H1 (cell line): ENCODE data around the gene CACNA1C. TPM values are rescaled to one million over a fixed set of nuclear protein-coding genes. Genes with fewer than 3 reads are reported as not detected.

ENCODE experiments used
- CTCF ChIA-PET: fragments of 300-600 bp; sonication (Branson Sonifier 250); formaldehyde crosslinking; loops from one replicate; lab custom pipeline; 2021; ENCODE audit not compliant: partially characterized antibody; lab: Charles Lee
- POLR2A ChIA-PET: fragments of 300-600 bp; sonication (Branson Sonifier 250); formaldehyde crosslinking; loops from one replicate; lab custom pipeline; 2021; ENCODE audit warnings: inconsistent platforms; ENCODE audit not compliant: partially characterized antibody; lab: Charles Lee
- DNase-seq, 2 experiments: peaks; one replicate each; pipeline versions ENCODE4 v3.0.0 to v3.0.0-alpha.2; 2010 to 2022; ENCODE audit warnings: low spot score in 2 of 2, low read depth in 1 of 2, mixed read lengths in 1 of 2
- FAIRE-seq: peaks from 2 replicates; lab custom pipeline; 2011; peaks lifted over from hg19 to GRCh38; lab: Jason Lieb, UNC
- H2AFZ ChIP-seq: 2 replicates; pipeline ENCODE4 v1.8.1; 2012; ENCODE audit warnings: low read length, inconsistent platforms
- H2AK5ac ChIP-seq: 2 replicates; pipeline ENCODE4 v1.6.1; 2013; ENCODE audit warnings: low read depth, low read length
- H2BK120ac ChIP-seq: replicated peaks from 2 replicates; pipeline ENCODE3; 2013; ENCODE audit warnings: low read depth, low read length, inconsistent platforms
- H2BK12ac ChIP-seq: 2 replicates; pipeline ENCODE4 v1.6.1; 2013; ENCODE audit warnings: low read depth, low read length
- H2BK15ac ChIP-seq: 2 replicates; pipeline ENCODE4 v1.6.1; 2013; ENCODE audit warnings: low read length
- H2BK20ac ChIP-seq: 2 replicates; pipeline ENCODE4 v1.6.1; 2013; ENCODE audit warnings: low read length
- H2BK5ac ChIP-seq: 2 replicates; pipeline ENCODE4 v1.6.1; 2013; ENCODE audit warnings: low read depth, low read length
- H3K14ac ChIP-seq: 2 replicates; pipeline ENCODE4 v1.6.1; 2013; ENCODE audit warnings: inconsistent platforms; ENCODE audit not compliant: insufficient read length
- H3K18ac ChIP-seq: 2 replicates; pipeline ENCODE4 v1.6.1; 2013; ENCODE audit warnings: low read length; ENCODE audit errors: extremely low read depth
- H3K23ac ChIP-seq: 2 replicates; pipeline ENCODE4 v1.6.1; 2013; ENCODE audit warnings: inconsistent platforms; ENCODE audit not compliant: insufficient read length
- H3K23me2 ChIP-seq: 2 replicates; pipeline ENCODE4 v1.6.1; 2013; ENCODE audit warnings: low read depth, low read length
- H3K27ac ChIP-seq: 2 replicates; pipeline ENCODE4 v1.6.1; 2011; ENCODE audit warnings: low read depth, low read length, inconsistent platforms
- H3K27me3 ChIP-seq, 4 experiments: replicated peaks in 1 of 4; 1 replicate in 1 of 4; 2 replicates in 3 of 4; pipeline versions ENCODE4 v1.6.1 to v1.8.1; 2011 to 2013; ENCODE audit warnings: low read length in 3 of 4, mild to moderate bottlenecking in 3 of 4, inconsistent platforms in 2 of 4, mixed read lengths in 2 of 4, moderate library complexity in 1 of 4; ENCODE audit not compliant: control insufficient read depth in 3 of 4, insufficient read depth in 3 of 4; ENCODE audit errors: extremely low read depth in 1 of 4
- H3K36me3 ChIP-seq, 4 experiments: 2 replicates each; pipeline versions ENCODE4 v1.6.1 to v1.8.1; 2011 to 2013; ENCODE audit warnings: mild to moderate bottlenecking in 4 of 4, low read length in 3 of 4, moderate library complexity in 2 of 4, control low read depth in 1 of 4, inconsistent platforms in 1 of 4; ENCODE audit not compliant: insufficient read depth in 4 of 4, control insufficient read depth in 2 of 4
- H3K4ac ChIP-seq: replicated peaks from 2 replicates; pipeline ENCODE3; 2013; ENCODE audit warnings: low read length, low read depth, mixed read lengths, inconsistent platforms; ENCODE audit not compliant: insufficient read length
- H3K4me1 ChIP-seq, 4 experiments: replicated peaks in 1 of 4; 1 replicate in 1 of 4; 2 replicates in 3 of 4; pipeline versions ENCODE4 v1.6.1 to v1.8.1; 2011 to 2013; ENCODE audit warnings: low read length in 3 of 4, inconsistent platforms in 2 of 4, mixed read lengths in 1 of 4; ENCODE audit not compliant: insufficient read depth in 4 of 4, control insufficient read depth in 3 of 4
- H3K4me2 ChIP-seq, 2 experiments: 2 replicates each; pipeline versions ENCODE4 v1.6.1 to v1.8.1; 2011 to 2013; ENCODE audit warnings: low read depth in 2 of 2, low read length in 2 of 2, control low read depth in 1 of 2, inconsistent platforms in 1 of 2, mild to moderate bottlenecking in 1 of 2; ENCODE audit not compliant: insufficient read depth in 1 of 2
- H3K4me3 ChIP-seq, 4 experiments: fragments of 200-600, 300-600 bp in 1 of 4; sonication (generic), shearing (Covaris generic), sonication (Bioruptor Twin) in 1 of 4; 2 replicates each; pipeline versions ENCODE4 v1.5.1 to v1.8.1; 2011 to 2016; ENCODE audit warnings: low read length in 4 of 4, low read depth in 3 of 4, control low read depth in 2 of 4, inconsistent platforms in 2 of 4, mild to moderate bottlenecking in 2 of 4, mixed read lengths in 1 of 4, moderate library complexity in 1 of 4; ENCODE audit not compliant: insufficient read depth in 2 of 4; ENCODE audit errors: extremely low read depth in 1 of 4
- H3K56ac ChIP-seq: replicated peaks from 2 replicates; pipeline ENCODE3; 2013; ENCODE audit warnings: low read depth, mild to moderate bottlenecking, mixed read lengths, low read length, inconsistent platforms; ENCODE audit not compliant: insufficient read length
- H3K79me1 ChIP-seq: 2 replicates; pipeline ENCODE4 v1.6.1; 2013; ENCODE audit warnings: low read depth, low read length, control low read depth
- H3K79me2 ChIP-seq, 2 experiments: 2 replicates each; pipeline versions ENCODE4 v1.6.1 to v1.8.1; 2012 to 2013; ENCODE audit warnings: low read length in 2 of 2, mild to moderate bottlenecking in 2 of 2, inconsistent platforms in 1 of 2; ENCODE audit not compliant: insufficient read depth in 2 of 2, control insufficient read depth in 1 of 2
- H3K9ac ChIP-seq, 4 experiments: replicated peaks in 1 of 4; 1 replicate in 1 of 4; 2 replicates in 3 of 4; pipeline versions ENCODE4 v1.6.1 to v1.8.1; 2011 to 2013; ENCODE audit warnings: low read depth in 3 of 4, low read length in 3 of 4, control low read depth in 2 of 4, mild to moderate bottlenecking in 2 of 4, moderate library complexity in 2 of 4, inconsistent platforms in 1 of 4; ENCODE audit errors: extremely low read depth in 1 of 4
- H3K9me3 ChIP-seq, 2 experiments: 2 replicates each; pipeline versions ENCODE4 v1.6.1 to v1.8.1; 2012 to 2013; ENCODE audit warnings: mild to moderate bottlenecking in 2 of 2, moderate library complexity in 2 of 2, control low read depth in 1 of 2, inconsistent platforms in 1 of 2, low read depth in 1 of 2, low read length in 1 of 2, mixed read lengths in 1 of 2; ENCODE audit not compliant: insufficient read depth in 2 of 2
- H4K20me1 ChIP-seq, 2 experiments: replicated peaks in 1 of 2; 2 replicates each; pipeline versions ENCODE3 to v1.8.1; 2011 to 2013; ENCODE audit warnings: inconsistent platforms in 2 of 2, low read length in 2 of 2, mild to moderate bottlenecking in 1 of 2; ENCODE audit not compliant: insufficient read depth in 2 of 2, control insufficient read depth in 1 of 2
- H4K5ac ChIP-seq: 2 replicates; pipeline ENCODE4 v1.6.1; 2013; ENCODE audit warnings: low read length, low read depth, mixed read lengths, inconsistent platforms; ENCODE audit not compliant: insufficient read length
- H4K8ac ChIP-seq: 2 replicates; pipeline ENCODE4 v1.8.0; 2013; ENCODE audit warnings: mild to moderate bottlenecking, moderate library complexity, low read length, inconsistent platforms; ENCODE audit not compliant: insufficient read depth; ENCODE audit errors: extremely low read depth
- H4K91ac ChIP-seq: replicated peaks from 2 replicates; pipeline ENCODE3; 2013; ENCODE audit warnings: low read length, mixed read lengths, inconsistent platforms; ENCODE audit not compliant: insufficient read length
- ASH2L ChIP-seq: fragments of 200-600, 300-600 bp; sonication (generic); IDR thresholded peaks from one replicate; pipeline ENCODE4 v1.7.1; 2017; ENCODE audit warnings: low read length
- FOSL1 ChIP-seq: IDR thresholded peaks from 2 replicates; pipeline ENCODE4 v1.6.1; 2011; ENCODE audit warnings: mild to moderate bottlenecking, low read depth, low read length, moderate library complexity; ENCODE audit not compliant: insufficient read depth
- RXRA ChIP-seq: IDR thresholded peaks from 2 replicates; pipeline ENCODE4 v1.6.1; 2011; ENCODE audit warnings: low read depth, mild to moderate bottlenecking, low read length, moderate library complexity; ENCODE audit not compliant: insufficient read depth
- WGBS, 2 experiments: shearing (Covaris generic) in 1 of 2; methylation state at CpG; one replicate each; pipeline versions ENCODE4 v1.1.6 to v1.1.7; 2013 to 2015; ENCODE audit warnings: low lambda C conversion rate in 2 of 2, mixed read lengths in 2 of 2, inconsistent platforms in 1 of 2, low coverage in 1 of 2, missing lambda C conversion rate in 1 of 2; ENCODE audit not compliant: insufficient replicate concordance in 2 of 2, insufficient coverage in 1 of 2, insufficient read length in 1 of 2; ENCODE audit errors: extremely low coverage in 1 of 2, missing lambda C conversion rate in 1 of 2; 5-methylcytosine and 5-hydroxymethylcytosine counted together
- polyA plus RNA-seq, 7 experiments: library from polyadenylated mRNA; depleted of rRNA in 3 of 7; stranded (reverse) in 5 of 7; unstranded in 2 of 7; fragments of >200 nt in 5 of 7; fragments of 200-250 nt in 2 of 7; gene quantifications; 1 replicate in 5 of 7; 2 replicates in 1 of 7; 4 replicates in 1 of 7; pipeline versions ENCODE4 v1.2.1 to v1.2.3, GENCODE V29; 2011 to 2013; ENCODE audit warnings: missing spikeins in 2 of 7, mixed read lengths in 2 of 7
- total RNA-seq: library from RNA; stranded (reverse); fragmentation: NEBNext Ultra II Directional; extraction: Animal tissue kit (Norgen Biotek cat#: 25700); gene quantifications from 2 replicates; pipeline ENCODE4 v1.2.1, GENCODE V29; 2021

The CACNA1C gene
- total and polyA plus RNA-seq, 2 of the 8 experiments (the other 6 are each of a cell fraction or from before 2014, with no cell fraction given), result 1.3 TPM

- no peaks in the 10 kb centered on the region for H3K36me3 ChIP-seq
- no peak overlapping the region for H2AFZ ChIP-seq
- no peak overlapping the region for H3K23ac ChIP-seq
Observed at GRCh38 chr12:2265461-2266167, 212.8 kb downstream of the CACNA1C start.

More at GRCh38 chr12:2265461-2266167, 212.8 kb downstream of the CACNA1C start:
- no peak overlapping the region for H2BK12ac ChIP-seq
- H3K9ac ChIP-seq, result no peak overlapping the region
- H3K18ac ChIP-seq, result no peak overlapping the region
- H3K14ac ChIP-seq, result no peak overlapping the region
- H4K91ac ChIP-seq, result no peak overlapping the region
- WGBS, 2 experiments, result 85% methylated on average over 9 of the region's 9 CpGs; no CpG with 5 or more reads in 1 of the 2 experiments
- FAIRE-seq (no peak), DNase-seq (no peak)
- no peak overlapping the region for H2BK120ac ChIP-seq
- H2BK20ac ChIP-seq, result no peak overlapping the region
- TF ChIP-seq ASH2L, result no peak
- TF ChIP-seq RXRA, result no peak
- TF ChIP-seq FOSL1, result no peak
- H3K4ac ChIP-seq, result no peak overlapping the region
- H3K4me1 ChIP-seq, result peaks cover 0 to 12% (median 3%) of the 10 kb centered on the region in 4 experiments; a peak in 6 of 7 replicates
- no peaks in the 10 kb centered on the region for H3K9me3 ChIP-seq
- H4K5ac ChIP-seq, result no peak overlapping the region
- no peak overlapping the region for H3K27ac ChIP-seq
- no peaks in the 10 kb centered on the region for H3K23me2 ChIP-seq
- no peaks in the 10 kb centered on the region for H3K79me1 ChIP-seq
- no peak overlapping the region for H3K4me3 ChIP-seq
- H3K56ac ChIP-seq, result no peak overlapping the region
- no peaks in the 10 kb centered on the region for H3K79me2 ChIP-seq
- no peaks in the 10 kb centered on the region for H4K20me1 ChIP-seq
- H3K27me3 ChIP-seq, result no peaks in the 10 kb centered on the region
- ChIA-PET POLR2A (interaction anchor here (0.6 kb wide), 1 partner anchor 159 kb away, joined by 3 read pairs; no protein-coding TSS in a partner anchor), CTCF (interaction anchor here (0.9 to 1.5 kb wide), 8 partner anchors 17 to 208 kb away, joined by 3 to 7 read pairs (median 4); no protein-coding TSS in a partner anchor)
- H4K8ac ChIP-seq, result no peak overlapping the region; the same call in 1 of the 2 replicates
- H2BK5ac ChIP-seq, result no peak overlapping the region
- no peak overlapping the region for H2BK15ac ChIP-seq
- no peak overlapping the region for H2AK5ac ChIP-seq
- H3K4me2 ChIP-seq, result no peak overlapping the region
